ENCODE measurements around the gene RNGTT.

Gene RNGTT

DNA sequence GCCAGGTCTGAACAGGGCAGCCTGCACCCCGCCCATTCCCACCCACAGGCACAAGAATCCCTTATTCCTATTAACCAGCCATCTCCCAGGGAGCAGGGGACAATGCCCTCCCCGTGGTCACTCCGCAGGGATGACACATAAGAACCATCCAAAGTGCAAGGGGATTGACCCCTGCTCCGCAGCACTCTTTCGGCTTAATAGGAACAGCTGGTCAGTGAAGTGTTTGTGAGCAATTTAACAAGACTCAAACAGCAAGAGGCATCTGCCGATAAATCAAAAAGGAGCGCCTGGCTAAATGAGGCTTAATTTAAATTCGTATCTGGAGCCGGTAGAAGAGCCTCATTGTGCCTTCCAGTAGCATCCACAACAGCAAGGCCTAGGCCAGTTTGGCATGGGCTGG is 389.4 kb downstream of the RNGTT start:
- DNase-seq (ENCODE audit: extremely low spot score, insufficient read length, low read depth) = no peak
- FAIRE-seq = no peak

GRCh38 chr6:88573561-88573960 is 389.9 kb downstream of the RNGTT start:
- no peak for FAIRE-seq

GRCh38 chr6:88572449-88573139 is 390.8 kb downstream of the RNGTT start:
- FAIRE-seq = no peak
- no peak for DNase-seq (ENCODE audit: extremely low spot score, insufficient read length, low read depth)

More at GRCh38 chr6:88573561-88573960, 389.9 kb downstream of the RNGTT start:
- no peak for DNase-seq (ENCODE audit: extremely low spot score, insufficient read length, low read depth)

- DNase-seq (ENCODE audit: extremely low spot score, insufficient read length, low read depth) (no peak), FAIRE-seq (no peak)
Observed at GRCh38 chr6:88569959-88570358, 393.5 kb downstream of the RNGTT start.

GRCh38 chr6:88567696-88568095 is 395.7 kb downstream of the RNGTT start:
- no peak for DNase-seq (ENCODE audit: extremely low spot score, insufficient read length, low read depth)
- FAIRE-seq = no peak

DNA sequence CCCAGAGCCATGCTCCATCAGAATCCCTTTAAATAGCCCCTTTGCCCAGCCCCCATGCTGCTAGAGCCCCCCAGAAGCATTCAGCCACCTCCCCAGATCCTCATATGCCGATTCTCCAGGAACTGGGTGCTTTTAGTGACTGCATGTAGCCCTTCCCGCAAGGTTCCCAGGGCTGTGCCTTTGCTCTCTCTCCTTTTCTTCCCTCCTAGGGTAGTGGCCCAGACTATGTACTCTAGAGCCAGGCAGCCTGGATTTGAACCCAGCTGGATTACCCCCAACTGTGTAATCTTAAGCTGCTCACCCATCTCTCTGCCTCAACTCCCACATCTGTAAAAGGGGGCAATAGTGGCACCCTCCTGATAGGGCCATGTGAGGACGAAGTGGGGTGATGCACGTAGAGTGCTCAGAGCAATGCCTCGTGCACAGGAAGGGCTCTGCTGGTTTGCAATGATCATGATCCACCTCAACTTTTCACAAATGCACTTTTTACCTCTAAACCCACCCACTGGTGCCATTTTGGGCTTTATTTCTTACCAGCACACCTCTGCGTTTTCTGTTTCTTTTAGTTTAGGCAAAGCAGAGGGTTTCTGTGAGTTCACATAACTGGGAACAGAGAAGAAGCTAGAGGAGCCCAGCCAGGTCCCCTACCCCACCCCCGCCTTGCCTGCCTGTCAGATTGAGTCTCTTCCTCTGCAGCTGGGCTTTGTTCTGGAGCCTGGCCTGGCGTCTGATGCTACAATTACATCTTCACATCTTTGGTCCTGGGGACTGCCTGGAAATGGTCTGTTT is 396.5 kb downstream of the RNGTT start:
- FAIRE-seq = no peak

GRCh38 chr6:88565836-88566235 is 397.6 kb downstream of the RNGTT start:
- DNase-seq (ENCODE audit: extremely low spot score, insufficient read length, low read depth) (no peak), FAIRE-seq (no peak)

More for the DNA sequence above, 396.5 kb downstream of the RNGTT start:
- DNase-seq (ENCODE audit: extremely low spot score, insufficient read length, low read depth) = no peak

GRCh38 chr6:88565409-88565811 is 398.0 kb downstream of the RNGTT start:
- DNase-seq (ENCODE audit: extremely low spot score, insufficient read length, low read depth) = no peak
- FAIRE-seq = no peak

- DNase-seq (ENCODE audit: extremely low spot score, insufficient read length, low read depth) (no peak), FAIRE-seq (no peak)
Observed at GRCh38 chr6:88563277-88563625, 400.2 kb downstream of the RNGTT start.

DNA sequence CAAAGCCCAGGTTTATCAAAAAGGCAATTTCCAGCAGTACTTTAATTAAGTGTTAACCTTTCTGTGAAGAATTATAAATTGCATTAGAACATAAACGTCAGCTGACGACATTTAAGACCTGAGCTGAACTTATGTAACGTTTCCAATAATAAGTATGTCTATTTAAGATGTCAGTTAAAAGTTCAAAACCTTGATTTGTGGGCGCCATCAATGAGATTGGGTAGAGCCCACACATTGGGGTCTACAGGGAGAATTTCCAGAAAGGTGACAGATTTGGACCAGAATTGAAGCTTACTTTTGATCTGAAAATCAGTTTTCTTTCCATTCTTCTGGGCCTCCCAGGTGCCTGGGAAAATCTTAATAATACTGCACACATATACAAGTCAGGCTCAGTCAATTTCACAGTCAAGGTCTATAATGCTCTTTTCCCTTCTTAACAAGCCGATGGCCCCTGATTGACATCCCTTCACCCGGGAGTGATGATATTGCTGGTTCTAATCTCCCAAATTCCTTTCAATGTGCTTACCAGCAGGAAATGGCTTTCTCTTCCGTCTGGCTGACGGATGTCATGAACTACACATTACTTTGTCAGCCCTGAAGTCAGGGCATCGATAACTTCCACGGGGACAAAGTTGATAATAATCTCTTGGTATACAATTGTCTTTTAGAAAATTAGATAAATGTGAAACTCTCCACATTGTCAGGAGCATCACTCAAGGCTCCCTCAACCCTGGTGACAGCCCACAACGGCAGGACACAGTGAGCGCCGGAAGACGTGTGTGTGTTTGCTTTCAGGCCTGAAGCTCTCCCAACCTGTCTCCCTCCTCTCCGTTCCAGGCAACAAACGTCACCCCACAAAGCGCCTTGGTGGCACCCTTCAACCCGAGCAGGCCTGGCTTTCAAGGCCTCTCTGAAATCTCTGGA is 400.8 kb downstream of the RNGTT start:
- DNase-seq (ENCODE audit: extremely low spot score, insufficient read length, low read depth) (no peak), FAIRE-seq (no peak)

DNA sequence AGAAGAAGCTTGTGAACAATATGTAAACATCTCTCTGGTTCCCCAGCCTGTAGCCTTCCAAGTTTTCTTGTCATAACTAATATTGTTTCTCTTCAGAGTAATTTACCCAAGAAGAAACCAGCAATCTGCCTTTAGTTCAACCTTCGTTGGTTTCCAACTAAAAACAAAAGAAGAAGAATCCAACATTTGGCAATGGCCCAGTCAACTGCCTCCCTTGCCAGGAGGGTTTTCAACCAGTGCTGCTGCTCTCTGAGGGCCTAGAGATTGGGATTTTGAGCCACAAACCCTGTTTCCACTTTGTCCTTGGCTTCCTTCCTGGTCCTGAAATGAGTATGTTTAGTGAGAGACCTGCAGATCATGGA is 401.5 kb downstream of the RNGTT start:
- DNase-seq (ENCODE audit: extremely low spot score, insufficient read length, low read depth) = no peak
- FAIRE-seq = no peak

GRCh38 chr6:88561034-88561953 is 402.1 kb downstream of the RNGTT start:
- FAIRE-seq (no peak), DNase-seq (ENCODE audit: extremely low spot score, insufficient read length, low read depth) (no peak)
